HCT116 (cell line): ENCODE measurements around the gene TLE3.

ENCODE experiments used
- CBX3 ChIP-seq: IDR thresholded peaks from 2 replicates; pipeline ENCODE4 v1.6.1; 2012; ENCODE audit warnings: low read depth
- CEBPB ChIP-seq: IDR thresholded peaks from 2 replicates; pipeline ENCODE4 v1.6.1; 2012; ENCODE audit warnings: low read depth
- EZH2phosphoT487 ChIP-seq: fragments of 200-600 bp; IDR thresholded peaks from 2 replicates; pipeline ENCODE4 v1.6.1; 2018; ENCODE audit warnings: antibody characterized with exemption, borderline replicate concordance
- POLR2A ChIP-seq: IDR thresholded peaks from 2 replicates; pipeline ENCODE4 v1.7.0; 2011; ENCODE audit warnings: borderline replicate concordance; ENCODE audit not compliant: insufficient read depth, insufficient read length; ENCODE audit errors: extremely low read depth
- POLR2AphosphoS5 ChIP-seq: IDR thresholded peaks from 2 replicates; pipeline ENCODE4 v1.6.1; 2011; ENCODE audit warnings: mild to moderate bottlenecking, low read depth, low read length, moderate library complexity
- SIN3A ChIP-seq: IDR thresholded peaks from 2 replicates; pipeline ENCODE4 v1.6.1; 2012; ENCODE audit warnings: low read depth
- SP1 ChIP-seq: IDR thresholded peaks from 2 replicates; pipeline ENCODE4 v1.6.1; 2012; ENCODE audit warnings: low read depth
- YY1 ChIP-seq: IDR thresholded peaks from 2 replicates; pipeline ENCODE4 v1.6.1; 2011; ENCODE audit warnings: low read length, low read depth, moderate library complexity, mild to moderate bottlenecking; ENCODE audit not compliant: insufficient replicate concordance; ENCODE audit errors: extremely low read depth
- ZBTB33 ChIP-seq: IDR thresholded peaks from 2 replicates; pipeline ENCODE4 v1.6.1; 2011; ENCODE audit warnings: mild to moderate bottlenecking, low read length, moderate library complexity; ENCODE audit not compliant: insufficient replicate concordance; ENCODE audit errors: extremely low read depth
- ZNF274 ChIP-seq: fragments of 200-500 bp; sonication (Bioruptor generic); IDR thresholded peaks from 2 replicates; pipeline ENCODE4 v1.6.1; 2014; ENCODE audit warnings: mild to moderate bottlenecking, low read depth, low read length, inconsistent platforms
- TF ChIP-seq, protein P1 (sequence below), 3 experiments: fragments of 200-600 bp in 1 of 3; sonication (generic) in 1 of 3; IDR thresholded peaks in 2 of 3; conservative IDR thresholded peaks in 1 of 3; 2 replicates each; pipeline ENCODE4 v1.5.1; 2012 to 2017; ENCODE audit warnings: low read depth in 2 of 3, low read length in 2 of 3, antibody characterized with exemption in 1 of 3, borderline replicate concordance in 1 of 3, control low read depth in 1 of 3, mild to moderate bottlenecking in 1 of 3, mixed read lengths in 1 of 3, mixed run types in 1 of 3, moderate library complexity in 1 of 3; ENCODE audit not compliant: insufficient read depth in 1 of 3
- TF ChIP-seq, protein P2 (sequence below): IDR thresholded peaks from 2 replicates; pipeline ENCODE4 v1.6.1; 2012; ENCODE audit warnings: low read depth

- TF ChIP-seq POLR2A (no peak), SIN3A (no peak), SP1 (no peak), POLR2AphosphoS5 (no peak), EZH2phosphoT487 (no peak), YY1 (no peak), ZBTB33 (no peak), CEBPB (no peak), ZNF274 (no peak), CBX3 (no peak)
- TF ChIP-seq, protein P1, sequence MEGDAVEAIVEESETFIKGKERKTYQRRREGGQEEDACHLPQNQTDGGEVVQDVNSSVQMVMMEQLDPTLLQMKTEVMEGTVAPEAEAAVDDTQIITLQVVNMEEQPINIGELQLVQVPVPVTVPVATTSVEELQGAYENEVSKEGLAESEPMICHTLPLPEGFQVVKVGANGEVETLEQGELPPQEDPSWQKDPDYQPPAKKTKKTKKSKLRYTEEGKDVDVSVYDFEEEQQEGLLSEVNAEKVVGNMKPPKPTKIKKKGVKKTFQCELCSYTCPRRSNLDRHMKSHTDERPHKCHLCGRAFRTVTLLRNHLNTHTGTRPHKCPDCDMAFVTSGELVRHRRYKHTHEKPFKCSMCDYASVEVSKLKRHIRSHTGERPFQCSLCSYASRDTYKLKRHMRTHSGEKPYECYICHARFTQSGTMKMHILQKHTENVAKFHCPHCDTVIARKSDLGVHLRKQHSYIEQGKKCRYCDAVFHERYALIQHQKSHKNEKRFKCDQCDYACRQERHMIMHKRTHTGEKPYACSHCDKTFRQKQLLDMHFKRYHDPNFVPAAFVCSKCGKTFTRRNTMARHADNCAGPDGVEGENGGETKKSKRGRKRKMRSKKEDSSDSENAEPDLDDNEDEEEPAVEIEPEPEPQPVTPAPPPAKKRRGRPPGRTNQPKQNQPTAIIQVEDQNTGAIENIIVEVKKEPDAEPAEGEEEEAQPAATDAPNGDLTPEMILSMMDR (IDR thresholded peaks at IDR 0.05 in 2 of 3, conservative IDR thresholded peaks at IDR 0.05 in 1 of 3; ENCODE audit: borderline replicate concordance in 1 of 3, insufficient read depth in 1 of 3, low read depth in 2 of 3, low read length in 2 of 3): no peak
- TF ChIP-seq, protein P2, sequence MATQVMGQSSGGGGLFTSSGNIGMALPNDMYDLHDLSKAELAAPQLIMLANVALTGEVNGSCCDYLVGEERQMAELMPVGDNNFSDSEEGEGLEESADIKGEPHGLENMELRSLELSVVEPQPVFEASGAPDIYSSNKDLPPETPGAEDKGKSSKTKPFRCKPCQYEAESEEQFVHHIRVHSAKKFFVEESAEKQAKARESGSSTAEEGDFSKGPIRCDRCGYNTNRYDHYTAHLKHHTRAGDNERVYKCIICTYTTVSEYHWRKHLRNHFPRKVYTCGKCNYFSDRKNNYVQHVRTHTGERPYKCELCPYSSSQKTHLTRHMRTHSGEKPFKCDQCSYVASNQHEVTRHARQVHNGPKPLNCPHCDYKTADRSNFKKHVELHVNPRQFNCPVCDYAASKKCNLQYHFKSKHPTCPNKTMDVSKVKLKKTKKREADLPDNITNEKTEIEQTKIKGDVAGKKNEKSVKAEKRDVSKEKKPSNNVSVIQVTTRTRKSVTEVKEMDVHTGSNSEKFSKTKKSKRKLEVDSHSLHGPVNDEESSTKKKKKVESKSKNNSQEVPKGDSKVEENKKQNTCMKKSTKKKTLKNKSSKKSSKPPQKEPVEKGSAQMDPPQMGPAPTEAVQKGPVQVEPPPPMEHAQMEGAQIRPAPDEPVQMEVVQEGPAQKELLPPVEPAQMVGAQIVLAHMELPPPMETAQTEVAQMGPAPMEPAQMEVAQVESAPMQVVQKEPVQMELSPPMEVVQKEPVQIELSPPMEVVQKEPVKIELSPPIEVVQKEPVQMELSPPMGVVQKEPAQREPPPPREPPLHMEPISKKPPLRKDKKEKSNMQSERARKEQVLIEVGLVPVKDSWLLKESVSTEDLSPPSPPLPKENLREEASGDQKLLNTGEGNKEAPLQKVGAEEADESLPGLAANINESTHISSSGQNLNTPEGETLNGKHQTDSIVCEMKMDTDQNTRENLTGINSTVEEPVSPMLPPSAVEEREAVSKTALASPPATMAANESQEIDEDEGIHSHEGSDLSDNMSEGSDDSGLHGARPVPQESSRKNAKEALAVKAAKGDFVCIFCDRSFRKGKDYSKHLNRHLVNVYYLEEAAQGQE: no peak
These were observed 73.8 kb downstream of the TLE3 start for GRCh38 chr15:70023769-70024491.
